ENCODE data around the gene PTCD2. TPM values are rescaled to one million over a fixed set of nuclear protein-coding genes. Genes with fewer than 3 reads are reported as not detected.

Gene PTCD2
- total RNA-seq, 1 donor from 2014 or later, result 18.2 TPM

- Histone ChIP-seq H3K4me3 (no peak overlapping the region), H3K36me3 (peaks cover 36% of the 10 kb centered on the region), H3K27ac (replicated peaks) (no peak overlapping the region), H3K27me3 (ENCODE audit: low read depth) (no peaks in the 10 kb centered on the region), H3K4me1 (no peaks in the 10 kb centered on the region), H3K9me3 (replicated peaks) (no peaks in the 10 kb centered on the region)
- no peak for TF ChIP-seq CTCF (IDR thresholded peaks at IDR 0.05; ENCODE audit: borderline replicate concordance)
- no peak for DNase-seq
- intact Hi-C loops (cut with micrococcal nuclease), result no loop called here
These were observed 27.7 kb downstream of the PTCD2 start for GRCh38 chr5:72347801-72348308.

GRCh38 chr5:72351376-72351775, 31.2 kb downstream of the PTCD2 start:
- H3K27ac ChIP-seq (replicated peaks), result no peak overlapping the region
- no peaks in the 10 kb centered on the region for H3K9me3 ChIP-seq (replicated peaks)
- DNase-seq, result no peak
- TF ChIP-seq CTCF (IDR thresholded peaks at IDR 0.05; ENCODE audit: borderline replicate concordance), result no peak
- no peak overlapping the region for H3K4me3 ChIP-seq
- H3K4me1 ChIP-seq, result no peaks in the 10 kb centered on the region
- intact Hi-C loops (cut with micrococcal nuclease), result no loop called here
- H3K27me3 ChIP-seq (ENCODE audit: low read depth), result no peaks in the 10 kb centered on the region
- peaks cover 10% of the 10 kb centered on the region for H3K36me3 ChIP-seq

GRCh38 chr5:72352616-72353015, 32.4 kb downstream of the PTCD2 start:
- no peak for DNase-seq
- H3K9me3 ChIP-seq (replicated peaks), result no peaks in the 10 kb centered on the region
- no peaks in the 10 kb centered on the region for H3K27me3 ChIP-seq (ENCODE audit: low read depth)
- TF ChIP-seq CTCF (IDR thresholded peaks at IDR 0.05; ENCODE audit: borderline replicate concordance), result no peak
- intact Hi-C loops (cut with micrococcal nuclease), result no loop called here
- no peak overlapping the region for H3K27ac ChIP-seq (replicated peaks)
- H3K4me3 ChIP-seq, result no peak overlapping the region
- H3K36me3 ChIP-seq, result peaks cover under 1% of the 10 kb centered on the region
- no peaks in the 10 kb centered on the region for H3K4me1 ChIP-seq

GRCh38 chr5:72353046-72353445, 32.9 kb downstream of the PTCD2 start:
- Histone ChIP-seq H3K36me3 (peaks cover 2% of the 10 kb centered on the region), H3K4me1 (no peaks in the 10 kb centered on the region), H3K27me3 (ENCODE audit: low read depth) (no peaks in the 10 kb centered on the region), H3K9me3 (replicated peaks) (no peaks in the 10 kb centered on the region), H3K27ac (replicated peaks) (no peak overlapping the region), H3K4me3 (no peak overlapping the region)
- intact Hi-C loops (cut with micrococcal nuclease), result no loop called here
- DNase-seq, result no peak
- TF ChIP-seq CTCF (IDR thresholded peaks at IDR 0.05; ENCODE audit: borderline replicate concordance), result no peak

GRCh38 chr5:72355706-72356299, 35.6 kb downstream of the PTCD2 start:
- peak; percentile 67 for TF ChIP-seq CTCF (IDR thresholded peaks at IDR 0.05; ENCODE audit: borderline replicate concordance)
- Histone ChIP-seq H3K27ac (replicated peaks) (no peak overlapping the region), H3K4me3 (no peak overlapping the region), H3K4me1 (no peaks in the 10 kb centered on the region), H3K36me3 (peaks cover 28% of the 10 kb centered on the region), H3K27me3 (ENCODE audit: low read depth) (no peaks in the 10 kb centered on the region), H3K9me3 (replicated peaks) (no peaks in the 10 kb centered on the region)
- DNase-seq, result peak; percentile 23
- intact Hi-C loops (cut with micrococcal nuclease), result no loop called here
